Stimulated activated CD4-positive, alpha-beta T cell treated with anti-CD3 and anti-CD28 coated beads, Interleukin-15, amount 100 ng/mL, for 48 hours (primary cell): ENCODE results near the gene AGPAT2.

Experiments
- DNase-seq, 2 donors: peaks; one replicate each; pipeline ENCODE4 v3.0.0-alpha.2; 2020; ENCODE audit warnings: low read depth in 2 of 2

Gene AGPAT2

DNA sequence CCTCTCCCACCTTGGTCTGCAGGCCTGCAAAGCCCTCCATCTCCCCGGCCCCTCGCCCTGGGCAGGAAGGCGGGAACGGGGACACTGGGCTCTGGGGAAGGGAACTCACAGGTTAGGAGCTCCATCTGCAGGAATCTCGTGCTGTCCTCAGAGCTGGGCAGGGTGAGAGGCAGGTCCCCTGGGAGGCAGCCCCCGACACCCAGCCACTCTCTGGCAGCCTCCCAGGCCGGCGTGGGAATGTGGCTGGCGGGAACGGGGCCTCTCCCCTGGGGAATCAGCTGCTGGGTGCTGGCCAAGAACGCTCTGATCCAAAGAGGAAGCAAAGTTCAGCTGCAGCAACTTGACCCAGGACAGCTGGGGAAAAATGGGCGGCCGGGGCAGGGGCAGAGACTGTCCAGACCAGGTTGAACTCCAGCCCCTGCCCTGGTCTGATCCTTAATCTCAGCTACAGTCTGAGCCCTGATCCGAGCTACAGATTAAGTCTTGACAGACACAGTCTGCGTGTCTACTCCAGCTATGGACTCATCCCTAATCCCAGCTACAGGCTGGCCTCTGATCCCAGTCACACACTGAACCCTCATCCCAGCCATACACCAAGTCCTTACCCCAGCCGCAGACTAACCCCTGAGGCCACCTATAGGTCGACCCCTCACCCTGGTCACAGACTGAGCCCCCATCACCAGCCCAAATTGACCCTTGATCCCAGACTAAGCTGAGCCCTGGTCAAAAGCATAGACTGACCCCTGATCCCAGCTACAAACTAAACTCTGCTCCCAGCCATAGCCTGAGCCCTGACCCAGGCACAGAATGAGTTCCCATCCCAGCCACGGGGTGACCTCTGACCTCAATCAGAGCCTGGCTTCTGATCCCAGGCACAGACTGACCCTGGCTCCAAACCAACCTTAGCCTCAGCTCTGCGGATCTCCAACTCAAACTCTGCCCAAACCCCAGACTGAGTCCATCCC lies 61.9 kb downstream of the AGPAT2 start:
- DNase-seq = no peak

DNA sequence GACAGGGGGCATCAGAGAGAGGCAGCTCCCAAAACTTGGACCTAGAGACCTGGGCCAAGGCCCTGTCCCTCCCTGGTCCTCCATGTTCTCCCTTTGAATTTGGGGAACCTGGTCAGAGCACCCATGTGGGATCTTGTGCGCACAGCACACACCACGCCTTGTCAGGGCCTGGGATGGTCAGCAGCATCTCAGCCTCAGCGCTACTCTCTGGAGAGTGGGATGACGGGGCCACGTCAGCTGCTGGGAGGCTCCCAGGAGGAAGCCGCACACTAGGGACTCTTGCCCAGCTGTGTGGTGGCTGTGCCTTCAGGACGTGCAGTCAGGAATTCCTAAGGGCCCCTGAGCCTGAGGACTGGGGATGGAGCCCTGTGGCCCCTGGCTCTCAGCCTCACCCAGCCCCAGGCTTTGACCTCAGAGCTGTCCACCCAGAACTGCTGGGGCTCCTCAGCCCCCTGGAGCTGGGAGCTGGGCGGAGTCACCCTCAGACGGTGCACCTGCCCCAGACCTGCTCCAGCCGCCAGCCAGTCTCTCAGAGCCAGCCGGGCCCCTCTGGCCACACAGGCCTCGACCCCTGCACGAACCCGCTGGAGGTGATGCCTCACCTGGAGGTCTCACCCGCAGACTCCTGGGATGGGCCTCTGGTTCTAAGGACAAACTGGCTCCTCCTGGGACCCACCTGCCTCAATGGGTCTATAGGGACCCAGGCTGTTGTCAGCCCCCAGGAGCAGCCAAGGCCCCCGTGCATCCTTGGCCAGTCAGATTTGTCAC lies 62.9 kb downstream of the AGPAT2 start:
- no peak for DNase-seq

DNA sequence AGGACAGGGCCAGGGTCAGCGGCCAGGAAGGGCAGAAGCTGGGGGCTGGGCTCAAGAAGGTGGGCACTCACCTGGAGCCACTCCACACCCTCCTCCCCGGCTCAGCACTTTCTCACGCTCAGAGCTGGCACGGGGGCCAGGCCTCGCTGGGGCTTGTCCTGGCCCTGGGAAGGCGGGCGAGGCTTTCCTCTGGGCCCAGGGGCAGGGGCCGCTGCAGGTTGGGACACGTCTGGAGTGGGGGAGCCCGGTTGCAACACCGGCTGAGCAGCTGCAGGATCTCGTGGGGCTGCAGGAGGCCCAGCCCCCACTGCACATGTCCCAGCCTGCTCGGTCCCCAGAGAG lies 63.4 kb downstream of the AGPAT2 start:
- no peak for DNase-seq
